Suppressor macrophage treated with lipopolysaccharide for 1 hour (primary cell): ENCODE results near the gene XRCC3.

ENCODE experiments used
- DNase-seq, 3 donors: peaks; one replicate each; pipeline ENCODE4 v3.0.0-alpha.2; 2020 to 2022

Gene XRCC3

DNA sequence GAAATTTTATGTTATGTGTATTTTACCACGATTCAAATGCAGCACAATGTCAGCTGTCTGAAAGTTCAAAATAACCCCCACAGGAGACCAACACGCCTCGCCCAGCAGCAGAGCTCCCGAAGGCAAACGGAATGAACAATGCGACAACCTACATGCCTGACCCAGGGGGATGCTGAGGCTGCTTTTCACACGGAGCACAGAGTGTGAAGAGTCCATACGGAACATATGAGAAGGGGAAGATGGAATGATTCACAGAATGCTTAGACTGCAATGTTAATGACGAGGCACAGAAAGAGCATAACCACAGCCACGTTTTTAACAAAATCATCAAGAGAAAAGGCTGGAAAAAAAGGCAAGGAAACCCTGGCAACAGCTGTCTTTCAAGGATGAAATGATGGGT, 22.9 kb upstream of the XRCC3 start:
- DNase-seq: no peak

GRCh38 chr14:103737432-103738045, 22.3 kb upstream of the XRCC3 start:
- no peak for DNase-seq

DNA sequence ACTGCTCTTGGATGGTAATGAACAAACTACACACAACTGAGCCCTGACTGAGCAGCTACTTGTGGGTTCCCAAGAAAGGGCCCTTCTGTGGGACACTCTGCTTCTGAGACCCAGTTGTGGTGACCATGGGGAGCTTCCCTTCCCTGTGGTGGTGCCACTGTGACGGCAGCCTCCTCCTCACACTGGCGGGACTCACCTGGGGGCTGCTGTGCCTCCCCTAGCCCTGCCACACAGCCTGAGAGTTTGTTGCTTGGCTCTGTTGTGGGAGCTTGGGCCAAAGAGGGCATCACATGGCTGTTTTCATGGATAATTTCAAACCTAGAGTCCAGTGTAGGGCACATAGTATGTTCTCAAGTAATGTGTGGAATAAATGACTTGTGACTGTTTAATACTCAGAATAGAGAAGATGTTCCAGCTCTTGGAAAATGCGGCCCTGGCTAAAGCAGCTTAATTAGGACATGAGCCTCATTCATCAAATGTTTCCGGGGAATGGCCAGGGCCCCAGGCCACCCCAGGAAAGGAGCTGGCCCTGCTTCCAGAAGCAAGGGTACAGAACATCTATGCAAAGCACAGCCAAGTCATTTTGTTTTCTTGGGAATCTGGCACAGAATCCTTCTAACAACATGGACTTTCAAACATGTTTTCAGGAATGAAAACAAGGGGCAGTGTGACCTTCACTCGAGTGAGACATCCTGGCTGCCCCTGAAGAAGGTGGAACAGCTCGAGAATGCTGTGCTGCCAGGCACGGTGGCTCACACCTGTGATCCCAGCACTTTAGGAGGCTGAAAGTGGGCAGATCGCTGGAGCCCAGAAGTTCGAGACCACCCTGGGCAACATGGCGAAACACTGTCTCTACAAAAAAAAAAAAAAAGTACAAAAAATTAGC, 21.5 kb upstream of the XRCC3 start:
- DNase-seq: no peak

- DNase-seq: no peak
These were observed 20.7 kb upstream of the XRCC3 start for GRCh38 chr14:103735815-103736545.

- no peak for DNase-seq
These were observed 20.2 kb upstream of the XRCC3 start for GRCh38 chr14:103735439-103735814.

GRCh38 chr14:103735022-103735421, 19.8 kb upstream of the XRCC3 start:
- DNase-seq: no peak

DNA sequence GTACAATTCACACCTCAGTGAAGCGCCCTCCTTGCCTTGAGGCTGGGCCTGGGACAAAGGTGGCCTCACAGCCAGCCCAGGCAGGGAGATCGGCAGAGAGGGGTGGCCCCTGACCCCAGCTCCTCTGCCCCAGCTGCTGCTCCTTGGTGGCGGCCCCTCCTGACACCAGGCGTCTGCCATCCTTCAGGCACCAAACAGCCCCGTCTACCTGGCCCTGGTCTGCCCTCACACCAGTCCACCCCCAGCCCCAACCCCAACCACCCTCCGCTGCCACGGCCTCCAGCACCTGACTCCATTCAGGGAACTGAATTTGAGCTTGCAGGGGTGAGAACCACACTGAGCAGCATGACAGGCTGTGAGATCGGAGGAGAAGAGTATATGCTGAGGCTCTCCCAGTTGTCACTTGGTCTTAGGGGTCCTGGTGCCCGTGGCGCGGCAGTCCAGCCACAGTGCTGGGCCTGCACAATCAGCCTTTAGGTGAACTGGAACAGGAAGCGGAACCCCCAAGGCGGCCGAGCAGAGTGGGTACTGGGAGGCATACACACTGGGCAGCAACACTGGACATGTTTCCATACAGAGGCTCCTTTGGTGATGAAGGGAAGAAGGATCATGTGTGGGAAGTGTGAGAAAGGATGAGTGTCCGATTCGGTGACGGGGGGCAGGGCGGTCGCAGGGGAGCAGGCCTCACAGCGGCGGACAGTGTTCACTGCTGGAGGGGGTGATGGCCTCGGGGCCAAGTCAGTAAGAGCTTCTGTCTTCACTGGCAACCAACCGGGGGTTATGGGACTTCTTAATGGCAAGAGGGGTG, 19.0 kb upstream of the XRCC3 start:
- no peak for DNase-seq

GRCh38 chr14:103733651-103734050, 18.4 kb upstream of the XRCC3 start:
- no peak for DNase-seq

GRCh38 chr14:103732868-103733620, 17.8 kb upstream of the XRCC3 start:
- DNase-seq: no peak

DNA sequence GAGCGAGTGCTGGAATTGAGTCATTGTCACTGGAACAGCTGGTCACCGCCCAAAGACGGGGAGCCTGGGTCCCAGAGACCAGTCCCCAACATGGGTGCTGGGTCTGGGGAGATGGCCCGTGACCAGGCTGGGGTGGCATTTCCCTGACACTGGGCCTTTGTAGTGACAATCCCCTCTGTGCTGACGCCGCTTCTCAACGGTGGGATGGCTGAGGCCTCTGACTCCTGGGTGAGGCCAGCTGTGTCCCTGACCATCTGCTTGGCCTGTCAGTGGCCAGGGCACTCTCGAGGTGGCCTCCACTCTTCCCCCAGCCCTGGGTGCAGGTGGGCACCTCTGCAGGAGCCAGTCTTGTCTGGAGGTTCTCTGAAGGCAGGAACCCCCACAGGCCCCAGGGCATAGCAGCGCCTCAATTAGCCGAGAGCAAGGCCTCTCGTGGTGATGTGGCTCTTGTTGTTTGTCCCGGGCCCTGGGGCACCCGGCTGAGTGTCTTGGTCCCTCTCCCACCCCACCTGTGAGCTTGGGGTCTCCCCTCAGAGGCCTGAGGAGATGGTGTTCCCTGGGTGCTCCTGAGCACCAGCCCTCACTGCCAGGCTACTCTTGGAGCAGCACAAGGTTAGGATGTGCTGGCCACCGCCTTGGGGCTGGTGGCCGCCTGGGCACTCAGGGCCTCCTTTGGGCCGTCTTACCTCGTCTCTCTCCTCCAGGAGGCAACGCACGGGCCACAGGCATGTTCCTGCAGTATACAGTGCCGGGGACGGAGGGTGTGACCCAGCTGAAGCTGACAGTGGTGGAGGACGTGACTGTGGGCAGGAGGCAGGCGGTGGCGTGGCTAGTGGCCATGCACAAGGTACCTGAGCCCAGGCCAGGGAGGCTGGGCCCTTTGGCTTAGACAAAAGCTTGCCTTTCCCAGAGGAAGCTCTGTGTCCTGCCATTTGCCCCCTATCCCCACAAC, 16.9 kb upstream of the XRCC3 start:
- no peak for DNase-seq

- DNase-seq: no peak
These were observed 16.2 kb upstream of the XRCC3 start for GRCh38 chr14:103731481-103731880.

GRCh38 chr14:103730490-103731035, 15.3 kb upstream of the XRCC3 start:
- DNase-seq: no peak

- DNase-seq: no peak
These were observed 14.5 kb upstream of the XRCC3 start for GRCh38 chr14:103729496-103730448.

GRCh38 chr14:103728721-103729120, 13.5 kb upstream of the XRCC3 start:
- DNase-seq: no peak

DNA sequence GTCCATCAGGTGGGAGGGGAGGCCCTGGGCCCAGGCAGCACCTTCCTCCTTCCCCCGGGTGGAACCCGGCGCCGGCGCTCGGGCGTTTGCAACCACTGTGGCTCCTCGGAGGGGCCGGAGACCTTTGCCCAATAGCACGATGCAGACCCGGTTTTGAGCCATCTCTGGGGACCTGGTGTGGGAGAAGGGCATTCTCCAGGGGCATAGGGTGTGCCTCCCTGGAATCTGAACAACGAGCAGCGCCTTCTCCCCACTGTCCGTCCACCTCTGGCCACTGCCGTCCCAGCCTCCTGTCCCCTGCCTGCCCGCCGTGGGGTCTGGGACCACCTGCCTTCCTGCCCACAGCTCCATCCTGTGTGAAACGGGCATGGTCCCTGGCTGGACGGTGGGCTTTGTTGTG, 12.9 kb upstream of the XRCC3 start:
- no peak for DNase-seq

DNA sequence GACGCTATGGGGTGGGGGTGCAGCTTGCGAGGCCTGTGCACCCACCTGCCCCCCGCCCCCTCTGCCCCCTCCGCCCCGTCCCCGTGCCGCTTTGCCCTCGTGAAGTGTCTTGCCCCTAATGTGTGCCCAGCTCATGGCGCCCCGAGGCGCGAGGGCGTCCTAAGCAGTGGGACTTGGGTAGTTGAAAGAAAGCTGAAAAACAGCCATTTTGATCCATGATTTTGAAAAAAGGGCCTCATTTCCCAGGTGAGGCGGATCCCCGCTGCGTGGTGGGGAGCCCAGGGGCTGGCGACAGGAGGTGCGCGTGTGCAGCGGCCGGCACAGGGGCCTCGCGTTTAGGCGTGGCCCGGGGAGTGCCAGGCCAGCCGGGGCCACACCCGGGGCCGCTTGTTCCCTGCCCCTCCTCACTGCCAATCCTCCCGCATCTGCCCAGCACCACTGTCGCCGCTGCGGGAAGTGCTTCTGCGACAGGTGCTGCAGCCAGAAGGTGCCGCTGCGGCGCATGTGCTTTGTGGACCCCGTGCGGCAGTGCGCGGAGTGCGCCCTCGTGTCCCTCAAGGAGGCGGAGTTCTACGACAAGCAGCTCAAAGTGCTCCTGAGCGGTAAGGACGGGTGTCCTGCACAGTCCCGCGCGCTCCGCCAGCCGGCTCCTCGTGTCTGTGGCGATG, 12.2 kb upstream of the XRCC3 start:
- no peak for DNase-seq

- no peak for DNase-seq
These were observed 11.2 kb upstream of the XRCC3 start for GRCh38 chr14:103726474-103726873.

- no peak for DNase-seq
These were observed 10.6 kb upstream of the XRCC3 start for GRCh38 chr14:103725739-103726395.
